Central memory CD8-positive, alpha-beta T cell (primary cell): Measurements from ENCODE around the gene PGAM1.
"Not testable (repeated sequence)": the region's sequence is repeated elsewhere in the genome, so short reads cannot be mapped to it uniquely, and the experiment has no call there.

ENCODE experiments used
- ATAC-seq: fragments of 150-1000 bp; cut with Tn5 transposase; replicated peaks from 2 replicates; pipeline ENCODE4 v1.10.0; 2022; ENCODE audit warnings: mild to moderate bottlenecking, moderate FRiP score, moderate number of reproducible peaks; ENCODE audit not compliant: poor library complexity, severe bottlenecking; ENCODE audit errors: extremely low read depth
- DNase-seq, 2 donors: peaks; one replicate each; pipeline ENCODE4 v3.0.0; 2021; ENCODE audit warnings: low spot score in 2 of 2
- H3K27ac Mint-ChIP-seq: one replicate; pipeline ENCODE4 v1.8.0; 2022; ENCODE audit warnings: low read depth, mild to moderate bottlenecking, moderate library complexity, mixed read lengths
- H3K27me3 Mint-ChIP-seq: one replicate; pipeline ENCODE4 v1.8.0; 2022; ENCODE audit warnings: mixed read lengths
- H3K36me3 Mint-ChIP-seq: one replicate; pipeline ENCODE4 v1.8.0; 2022; ENCODE audit warnings: mild to moderate bottlenecking, moderate library complexity, mixed read lengths; ENCODE audit not compliant: insufficient read depth
- H3K4me1 Mint-ChIP-seq: one replicate; pipeline ENCODE4 v1.8.0; 2022; ENCODE audit warnings: mixed read lengths
- H3K4me3 Mint-ChIP-seq: one replicate; pipeline ENCODE4 v1.8.0; 2022; ENCODE audit warnings: mild to moderate bottlenecking, moderate library complexity, mixed read lengths
- H3K9me3 Mint-ChIP-seq: one replicate; pipeline ENCODE4 v1.8.0; 2022; ENCODE audit warnings: mixed read lengths

PGAM1 gene

GRCh38 chr10:97396056-97396455, 29.9 kb upstream of the PGAM1 start:
- ATAC-seq (no peak), DNase-seq (no peak)
- Mint-ChIP-seq H3K4me3 (peak overlapping the region; percentile 10), H3K9me3 (no peaks in the 10 kb centered on the region), H3K27ac (no peak overlapping the region), H3K36me3 (peaks cover 28% of the 10 kb centered on the region), H3K4me1 (peaks cover 8% of the 10 kb centered on the region), H3K27me3 (no peaks in the 10 kb centered on the region)

- Mint-ChIP-seq H3K27ac (peak overlapping the region; percentile 89), H3K4me3 (peak overlapping the region; percentile 94), H3K36me3 (peaks cover 23% of the 10 kb centered on the region), H3K4me1 (peaks cover 8% of the 10 kb centered on the region), H3K27me3 (no peaks in the 10 kb centered on the region), H3K9me3 (no peaks in the 10 kb centered on the region)
- no peak for DNase-seq
- ATAC-seq = no peak
These were observed 26.0 kb upstream of the PGAM1 start for GRCh38 chr10:97399843-97400545.

DNA sequence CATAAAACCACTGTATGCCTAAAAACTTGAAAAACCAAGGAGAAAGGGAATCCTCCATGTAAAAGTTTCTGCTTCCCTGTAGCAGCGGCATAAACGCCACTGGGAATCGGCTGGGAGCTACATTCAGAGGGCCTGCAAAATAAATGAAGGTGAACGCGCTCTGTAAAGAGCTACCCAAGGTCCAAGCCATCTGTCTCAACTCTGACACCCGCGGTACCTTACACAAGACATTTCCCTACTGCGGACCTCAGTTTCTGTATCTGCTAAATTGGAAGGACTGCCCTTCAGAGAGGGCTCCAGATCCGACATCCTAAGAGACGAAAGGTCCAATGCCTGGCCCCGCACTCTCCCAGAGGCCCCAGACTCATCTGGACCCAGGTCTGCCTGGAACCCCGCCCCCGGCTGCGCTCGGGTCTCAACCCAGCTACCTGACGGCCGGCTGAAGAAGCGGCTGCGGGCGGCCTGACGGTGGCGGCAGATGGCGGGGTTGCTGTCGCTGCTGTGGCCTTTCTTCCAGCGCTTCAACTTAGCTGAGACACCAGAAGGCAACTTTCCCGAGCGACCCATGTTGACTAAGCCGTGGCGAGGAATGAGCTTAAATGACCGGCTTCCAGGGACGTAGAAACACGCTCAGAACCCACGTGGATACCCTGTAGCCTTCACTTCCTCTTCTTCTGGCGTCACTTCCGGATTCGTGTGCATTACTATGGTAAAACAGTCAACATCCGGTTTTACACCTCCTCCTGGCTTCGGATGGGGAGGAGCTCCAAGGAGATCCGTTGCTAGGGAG, 25.1 kb upstream of the PGAM1 start, which contains the start of gene RRP12:
Gene RRP12 (minus strand): TSS at position 676 of the 790 bp plus-strand sequence. CDS start 109 bp downstream, at position 567.
- ATAC-seq = peak; percentile 98

DNA sequence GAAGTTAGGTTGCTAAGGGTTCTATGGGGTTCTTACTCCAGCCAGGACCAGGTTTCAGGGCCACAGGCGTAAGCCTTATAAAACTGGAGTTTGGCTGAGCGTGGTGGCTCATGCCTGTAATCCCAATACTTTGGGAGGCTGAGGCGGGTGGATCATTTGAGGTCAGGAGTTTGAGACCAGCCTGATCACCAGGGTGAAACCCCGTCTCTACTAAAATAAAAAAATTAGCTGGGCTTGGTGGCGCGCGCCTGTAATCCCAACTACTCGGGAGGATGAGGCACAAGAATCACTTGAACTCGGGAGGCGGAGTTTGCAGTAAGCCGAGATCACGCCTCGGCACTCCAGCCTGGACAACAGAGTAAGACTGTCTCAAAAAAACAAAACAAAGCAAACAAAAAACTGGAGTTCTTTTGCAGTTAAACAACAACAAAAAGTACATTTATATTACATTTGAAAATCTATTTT, 24.5 kb upstream of the PGAM1 start:
- Mint-ChIP-seq H3K36me3 (peaks cover 14% of the 10 kb centered on the region), H3K27ac (peak overlapping the region; percentile 89), H3K4me1 (peaks cover 8% of the 10 kb centered on the region), H3K9me3 (no peaks in the 10 kb centered on the region), H3K4me3 (peak overlapping the region; percentile 94), H3K27me3 (no peaks in the 10 kb centered on the region)
- ATAC-seq = no peak
- no peak for DNase-seq

More for the DNA sequence above, 25.1 kb upstream of the PGAM1 start, which contains the start of gene RRP12:
- Mint-ChIP-seq H3K27me3 (no peaks in the 10 kb centered on the region), H3K4me1 (peaks cover 8% of the 10 kb centered on the region), H3K4me3 (peak within 1 kb of the TSS; percentile 94), H3K27ac (peak within 1 kb of the TSS; percentile 89), H3K9me3 (no peaks in the 10 kb centered on the region), H3K36me3 (peaks cover 20% of the 10 kb centered on the region)
- peak; percentile 56 to 87 for DNase-seq

DNA sequence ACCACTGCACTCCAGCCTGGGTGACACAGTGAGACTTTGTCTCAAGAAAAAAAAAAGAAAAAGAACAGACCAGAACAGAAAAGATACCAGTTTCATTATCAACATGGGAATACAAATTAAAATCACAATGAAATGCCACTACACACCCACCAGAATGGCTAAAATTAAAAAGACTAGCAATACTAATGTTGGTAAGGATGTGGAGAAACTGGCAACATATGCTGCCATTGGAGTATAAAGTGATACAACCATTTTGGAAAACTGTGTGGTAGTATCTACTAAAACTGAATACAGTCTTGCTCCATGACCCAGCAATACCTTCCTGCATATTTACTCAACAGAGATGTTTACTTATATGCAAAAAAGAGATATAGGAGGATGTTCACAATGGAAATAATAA, 21.9 kb upstream of the PGAM1 start:
- Mint-ChIP-seq H3K36me3 (peaks cover 9% of the 10 kb centered on the region), H3K27ac (no peak overlapping the region), H3K4me1 (peaks cover 15% of the 10 kb centered on the region), H3K9me3 (no peaks in the 10 kb centered on the region), H3K27me3 (no peaks in the 10 kb centered on the region), H3K4me3 (no peak overlapping the region)
- ATAC-seq (no peak), DNase-seq (no peak)

GRCh38 chr10:97406064-97406463, 19.9 kb upstream of the PGAM1 start:
- Mint-ChIP-seq H3K9me3 (no peaks in the 10 kb centered on the region), H3K27ac (no peak overlapping the region), H3K27me3 (no peaks in the 10 kb centered on the region), H3K4me3 (no peak overlapping the region), H3K36me3 (peaks cover 4% of the 10 kb centered on the region), H3K4me1 (peaks cover 7% of the 10 kb centered on the region)
- ATAC-seq (no peak), DNase-seq (no peak)

DNA sequence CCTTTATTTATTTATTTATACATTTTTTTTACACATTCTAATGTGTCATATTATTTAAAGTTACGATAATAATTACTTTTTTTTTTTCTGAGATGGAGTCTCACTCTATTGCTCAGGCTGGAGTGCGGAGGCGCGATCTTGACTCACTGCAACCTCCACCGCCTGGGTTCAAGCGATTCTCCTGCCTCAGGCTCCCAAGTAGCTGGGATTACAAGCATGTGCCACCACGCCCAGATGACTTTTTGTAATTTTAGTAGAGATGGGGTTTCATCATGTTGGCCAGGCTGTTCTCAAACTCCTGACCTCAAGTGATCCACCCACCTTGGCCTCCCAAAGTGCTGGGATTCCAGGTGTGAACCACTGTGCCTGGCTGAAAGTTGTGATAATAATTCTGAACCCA, 19.5 kb upstream of the PGAM1 start:
- H3K9me3 Mint-ChIP-seq, H3K36me3 Mint-ChIP-seq, H3K27me3 Mint-ChIP-seq, H3K4me1 Mint-ChIP-seq, H3K27ac Mint-ChIP-seq, DNase-seq, ATAC-seq, H3K4me3 Mint-ChIP-seq: not testable (repeated sequence)

- peak overlapping the region; percentile 8 for H3K27ac Mint-ChIP-seq
- peak overlapping the region; percentile 43 for H3K4me3 Mint-ChIP-seq
- ATAC-seq (peak; percentile 99), DNase-seq (peak; percentile 54 to 56)
- no peaks in the 10 kb centered on the region for H3K9me3 Mint-ChIP-seq
- no peaks in the 10 kb centered on the region for H3K27me3 Mint-ChIP-seq
- peaks cover 7% of the 10 kb centered on the region for H3K4me1 Mint-ChIP-seq
- no peaks in the 10 kb centered on the region for H3K36me3 Mint-ChIP-seq
These were observed 18.6 kb upstream of the PGAM1 start for GRCh38 chr10:97407211-97407951.

- DNase-seq (no peak), ATAC-seq (no peak)
- peak overlapping the region; percentile 43 for H3K4me3 Mint-ChIP-seq
- no peak overlapping the region for H3K27ac Mint-ChIP-seq
- H3K9me3 Mint-ChIP-seq = no peaks in the 10 kb centered on the region
- no peaks in the 10 kb centered on the region for H3K36me3 Mint-ChIP-seq
- no peaks in the 10 kb centered on the region for H3K27me3 Mint-ChIP-seq
- peaks cover 9% of the 10 kb centered on the region for H3K4me1 Mint-ChIP-seq
These were observed 18.1 kb upstream of the PGAM1 start for GRCh38 chr10:97407952-97408248.

DNA sequence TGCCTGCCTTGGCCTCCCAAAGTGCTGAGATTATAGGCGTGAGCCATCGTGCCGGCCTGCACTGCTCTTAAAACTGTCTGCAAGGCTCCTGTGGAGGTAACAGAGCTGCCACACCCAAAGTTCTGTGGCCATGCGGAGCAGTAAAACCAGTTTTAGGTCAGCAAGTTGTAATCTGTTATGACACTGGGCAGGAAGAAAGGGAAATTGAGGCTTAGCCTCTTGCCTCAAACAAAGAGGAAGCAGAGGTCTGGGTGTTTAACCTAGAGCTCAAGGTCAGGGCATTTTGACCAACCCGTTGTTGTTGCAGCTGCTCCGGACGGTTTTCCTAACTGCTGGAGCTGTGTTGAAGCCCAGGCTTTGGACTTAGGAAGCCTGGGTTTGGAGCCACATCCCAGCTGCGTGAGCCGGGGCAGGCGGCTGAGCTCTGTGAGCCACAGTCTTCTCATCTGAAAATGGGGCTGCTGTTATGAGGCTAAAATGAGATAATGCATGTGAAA, 17.4 kb upstream of the PGAM1 start:
- Mint-ChIP-seq H3K9me3 (no peaks in the 10 kb centered on the region), H3K27ac (no peak overlapping the region), H3K4me3 (no peak overlapping the region), H3K27me3 (no peaks in the 10 kb centered on the region), H3K36me3 (no peaks in the 10 kb centered on the region), H3K4me1 (peaks cover 14% of the 10 kb centered on the region)
- no peak for DNase-seq
- no peak for ATAC-seq

DNA sequence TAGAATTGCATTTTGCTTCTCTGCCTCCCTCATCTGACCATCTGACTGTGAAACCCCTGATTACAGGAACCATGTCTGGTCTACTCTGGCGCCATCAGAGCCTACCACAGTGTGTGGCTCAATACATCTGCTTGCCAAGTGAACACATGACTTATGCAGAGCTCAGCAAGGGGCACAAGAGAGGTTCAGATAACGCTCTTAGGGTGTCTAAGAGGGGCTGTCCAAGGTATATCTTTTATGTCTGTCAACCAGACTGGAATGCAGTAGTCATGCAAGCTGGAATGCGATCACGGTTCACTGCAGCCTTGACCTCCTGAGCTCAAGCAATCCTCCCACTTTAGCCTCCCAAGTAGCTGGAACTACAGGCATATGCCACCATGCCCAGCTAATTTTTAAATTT, 14.6 kb upstream of the PGAM1 start:
- no peak for DNase-seq
- H3K4me3 Mint-ChIP-seq = no peak overlapping the region
- H3K4me1 Mint-ChIP-seq = peaks cover 28% of the 10 kb centered on the region
- H3K27me3 Mint-ChIP-seq = no peaks in the 10 kb centered on the region
- no peak for ATAC-seq
- no peaks in the 10 kb centered on the region for H3K9me3 Mint-ChIP-seq
- no peak overlapping the region for H3K27ac Mint-ChIP-seq
- peaks cover 7% of the 10 kb centered on the region for H3K36me3 Mint-ChIP-seq

GRCh38 chr10:97412891-97413304, 13.1 kb upstream of the PGAM1 start:
- H3K4me3 Mint-ChIP-seq = peak overlapping the region; percentile 28
- no peaks in the 10 kb centered on the region for H3K27me3 Mint-ChIP-seq
- DNase-seq (no peak), ATAC-seq (no peak)
- peak overlapping the region; percentile 82 for H3K27ac Mint-ChIP-seq
- peaks cover 28% of the 10 kb centered on the region for H3K4me1 Mint-ChIP-seq
- H3K9me3 Mint-ChIP-seq = no peaks in the 10 kb centered on the region
- peaks cover 8% of the 10 kb centered on the region for H3K36me3 Mint-ChIP-seq
